BLaER1 (cell line): ENCODE data around the gene SGTB.
"Not testable (repeated sequence)": the region's sequence is repeated elsewhere in the genome, so short reads cannot be mapped to it uniquely, and the experiment has no call there.

ENCODE experiments used
- H3K27ac ChIP-seq: shearing (Covaris generic); formaldehyde crosslinking; 2 replicates; pipeline ENCODE4 v1.8.1; 2022
- H3K27me3 ChIP-seq: shearing (Covaris generic); formaldehyde crosslinking; 2 replicates; pipeline ENCODE4 v1.8.1; 2022
- H3K36me3 ChIP-seq: shearing (Covaris generic); formaldehyde crosslinking; 2 replicates; pipeline ENCODE4 v1.8.1; 2022
- H3K4me1 ChIP-seq: shearing (Covaris generic); formaldehyde crosslinking; 2 replicates; pipeline ENCODE4 v1.8.1; 2022
- H3K4me2 ChIP-seq: shearing (Covaris generic); formaldehyde crosslinking; 2 replicates; pipeline ENCODE4 v1.8.1; 2022
- H3K4me3 ChIP-seq: shearing (Covaris generic); formaldehyde crosslinking; 2 replicates; pipeline ENCODE4 v1.8.1; 2022
- H3K9ac ChIP-seq: shearing (Covaris generic); formaldehyde crosslinking; 2 replicates; pipeline ENCODE4 v1.8.1; 2022
- H3K9me3 ChIP-seq: shearing (Covaris generic); formaldehyde crosslinking; 2 replicates; pipeline ENCODE4 v1.8.1; 2022
- H4K20me1 ChIP-seq: shearing (Covaris generic); formaldehyde crosslinking; 2 replicates; pipeline ENCODE4 v1.8.1; 2022
- Cebpa-rat ChIP-seq: shearing (Covaris generic); IDR thresholded peaks from 2 replicates; pipeline ENCODE4 v1.8.1; 2022

The SGTB gene

DNA sequence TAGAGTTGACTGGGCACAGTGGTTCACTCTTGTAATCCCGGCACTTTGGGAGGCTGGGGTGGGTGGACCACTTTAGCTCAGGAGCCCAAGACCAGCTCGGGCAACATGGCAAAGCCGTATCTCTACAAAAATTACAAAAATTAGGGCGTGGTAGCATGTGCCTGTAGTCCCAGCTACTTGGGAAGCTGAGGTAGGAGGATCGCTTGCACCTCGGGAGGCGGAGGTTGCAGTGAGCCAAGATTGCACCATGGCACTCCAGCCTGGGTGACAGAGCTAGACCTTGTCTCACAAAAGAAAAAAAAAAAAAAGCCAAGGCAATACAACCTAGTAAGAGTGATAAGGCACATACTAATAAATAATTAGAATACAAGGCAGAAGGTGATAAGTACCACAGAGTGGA, 15.9 kb upstream of the SGTB start:
- Histone ChIP-seq H4K20me1 (peaks cover 53% of the 10 kb centered on the region), H3K36me3 (no peaks in the 10 kb centered on the region), H3K4me3 (no peak overlapping the region), H3K9me3 (no peaks in the 10 kb centered on the region), H3K27me3 (no peaks in the 10 kb centered on the region), H3K9ac (no peak overlapping the region), H3K4me2 (no peak overlapping the region), H3K4me1 (0 out of 2 replicates have a peak, but pooled peaks cover 6% of the 10 kb centered on the region), H3K27ac (no peak overlapping the region)
- no peak for TF ChIP-seq Cebpa-rat

DNA sequence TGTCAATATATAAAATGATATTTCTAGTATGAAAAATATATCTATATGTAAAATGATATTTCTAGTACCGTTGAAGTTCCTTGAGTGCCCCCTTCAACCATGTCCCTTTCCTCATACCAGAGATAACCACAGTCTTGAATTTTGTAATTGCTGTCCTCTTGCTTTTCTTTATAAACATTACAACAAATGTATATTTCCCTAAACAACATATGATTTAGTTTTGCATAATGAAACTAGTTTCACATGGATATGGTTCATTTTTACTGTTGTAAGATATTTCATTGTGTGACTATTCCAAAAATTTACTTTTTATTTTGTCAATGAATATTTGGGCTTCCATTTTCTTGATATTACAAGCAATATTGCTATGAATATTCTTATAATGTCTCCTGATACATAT, 14.1 kb upstream of the SGTB start:
- H3K4me2 ChIP-seq = no peak overlapping the region
- no peaks in the 10 kb centered on the region for H3K9me3 ChIP-seq
- H3K36me3 ChIP-seq = 0 out of 2 replicates have a peak, but pooled peaks cover 2% of the 10 kb centered on the region
- H3K9ac ChIP-seq = no peak overlapping the region
- H3K27ac ChIP-seq = no peak overlapping the region
- H3K4me3 ChIP-seq = no peak overlapping the region
- no peak for TF ChIP-seq Cebpa-rat
- peaks cover 55% of the 10 kb centered on the region for H4K20me1 ChIP-seq
- 0 out of 2 replicates have a peak, but pooled peaks cover 6% of the 10 kb centered on the region for H3K4me1 ChIP-seq
- no peaks in the 10 kb centered on the region for H3K27me3 ChIP-seq

GRCh38 chr5:65734921-65735320, 13.0 kb upstream of the SGTB start:
- H3K4me3 ChIP-seq = no peak overlapping the region
- peaks cover 58% of the 10 kb centered on the region; the same call in 1 of the 2 replicates for H4K20me1 ChIP-seq
- H3K36me3 ChIP-seq = 0 out of 2 replicates have a peak, but pooled peaks cover 6% of the 10 kb centered on the region
- 0 out of 2 replicates have a peak, but pooled peaks cover 6% of the 10 kb centered on the region for H3K4me1 ChIP-seq
- H3K27me3 ChIP-seq = no peaks in the 10 kb centered on the region
- H3K9ac ChIP-seq = no peak overlapping the region
- TF ChIP-seq Cebpa-rat = no peak
- no peaks in the 10 kb centered on the region for H3K9me3 ChIP-seq
- H3K27ac ChIP-seq = no peak overlapping the region
- H3K4me2 ChIP-seq = no peak overlapping the region

DNA sequence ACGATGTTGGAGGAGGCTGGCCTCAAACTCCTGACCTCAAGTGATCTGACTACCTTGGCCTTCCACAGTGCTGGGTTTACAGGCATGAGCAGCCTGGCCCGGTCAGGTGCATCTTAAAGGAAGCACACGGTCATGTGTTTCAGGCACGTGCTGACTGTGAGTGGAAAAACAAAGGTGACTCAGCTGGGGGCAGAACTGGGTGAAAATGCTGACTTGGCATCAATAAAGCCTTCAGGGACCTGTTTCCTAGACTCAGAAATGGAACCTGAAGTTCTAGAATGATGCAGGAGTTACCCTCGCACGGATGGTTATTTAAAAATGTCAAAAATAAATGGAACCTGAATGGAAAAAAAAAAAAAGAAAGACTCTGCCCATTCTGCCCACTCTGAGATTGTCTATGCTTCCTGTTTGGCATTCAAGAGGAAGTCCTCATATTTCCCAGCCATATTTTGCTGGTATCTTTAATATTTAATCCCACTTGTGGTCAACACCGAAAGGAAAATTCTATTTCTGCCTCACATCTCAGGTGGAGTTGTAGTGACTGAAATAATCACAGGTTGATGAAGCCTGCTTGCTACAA, 12.4 kb upstream of the SGTB start:
- H3K27me3 ChIP-seq, H3K4me3 ChIP-seq, H3K4me1 ChIP-seq, H3K4me2 ChIP-seq, H3K9ac ChIP-seq, H3K27ac ChIP-seq, H3K36me3 ChIP-seq, H3K9me3 ChIP-seq: not testable (repeated sequence)
- H4K20me1 ChIP-seq = peaks cover 58% of the 10 kb centered on the region; the same call in 1 of the 2 replicates

- H3K9me3 ChIP-seq, H3K4me3 ChIP-seq, H3K27ac ChIP-seq, H3K4me2 ChIP-seq, H3K36me3 ChIP-seq, H3K27me3 ChIP-seq, H3K9ac ChIP-seq: not testable (repeated sequence)
- peaks cover 15% of the 10 kb centered on the region; the same call in 1 of the 2 replicates for H3K4me1 ChIP-seq
- peaks cover 68% of the 10 kb centered on the region for H4K20me1 ChIP-seq
These were observed 10.1 kb upstream of the SGTB start for GRCh38 chr5:65732046-65732445.

GRCh38 chr5:65730910-65731309, 9.0 kb upstream of the SGTB start:
- peaks cover 16% of the 10 kb centered on the region; the same call in 1 of the 2 replicates for H3K4me1 ChIP-seq
- 0 out of 2 replicates have a peak, but pooled peaks cover 6% of the 10 kb centered on the region for H3K36me3 ChIP-seq
- no peak overlapping the region for H3K4me3 ChIP-seq
- TF ChIP-seq Cebpa-rat = no peak
- H3K27me3 ChIP-seq = no peaks in the 10 kb centered on the region
- peaks cover 62% of the 10 kb centered on the region for H4K20me1 ChIP-seq
- no peak overlapping the region for H3K27ac ChIP-seq
- no peak overlapping the region for H3K9ac ChIP-seq
- H3K9me3 ChIP-seq = no peaks in the 10 kb centered on the region
- no peak overlapping the region for H3K4me2 ChIP-seq

DNA sequence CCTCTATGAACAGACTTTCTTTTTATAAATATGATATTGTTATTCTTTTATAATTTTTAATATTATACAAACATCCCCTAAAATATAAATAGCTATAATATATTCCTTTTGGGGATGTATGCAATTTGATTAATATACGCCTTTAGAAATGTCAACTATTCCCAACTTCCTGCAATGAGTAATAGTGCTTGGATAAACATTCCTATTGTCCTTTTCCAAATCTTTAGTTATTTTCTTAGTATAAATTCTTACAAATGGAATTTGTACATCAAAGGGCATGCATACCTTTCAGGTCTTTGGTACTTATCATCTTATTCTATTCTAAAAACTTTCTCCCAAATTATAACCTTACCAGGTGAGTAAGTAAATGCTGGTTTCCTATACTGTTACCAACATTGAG, 6.3 kb upstream of the SGTB start:
- H3K27ac ChIP-seq = no peak overlapping the region
- H3K4me3 ChIP-seq = no peak overlapping the region
- peaks cover 14% of the 10 kb centered on the region; the same call in 1 of the 2 replicates for H3K4me1 ChIP-seq
- no peaks in the 10 kb centered on the region for H3K9me3 ChIP-seq
- H3K9ac ChIP-seq = no peak overlapping the region
- H4K20me1 ChIP-seq = peaks cover 53% of the 10 kb centered on the region
- no peak overlapping the region for H3K4me2 ChIP-seq
- no peaks in the 10 kb centered on the region for H3K27me3 ChIP-seq
- H3K36me3 ChIP-seq = 0 out of 2 replicates have a peak, but pooled peaks cover 6% of the 10 kb centered on the region
- no peak for TF ChIP-seq Cebpa-rat

DNA sequence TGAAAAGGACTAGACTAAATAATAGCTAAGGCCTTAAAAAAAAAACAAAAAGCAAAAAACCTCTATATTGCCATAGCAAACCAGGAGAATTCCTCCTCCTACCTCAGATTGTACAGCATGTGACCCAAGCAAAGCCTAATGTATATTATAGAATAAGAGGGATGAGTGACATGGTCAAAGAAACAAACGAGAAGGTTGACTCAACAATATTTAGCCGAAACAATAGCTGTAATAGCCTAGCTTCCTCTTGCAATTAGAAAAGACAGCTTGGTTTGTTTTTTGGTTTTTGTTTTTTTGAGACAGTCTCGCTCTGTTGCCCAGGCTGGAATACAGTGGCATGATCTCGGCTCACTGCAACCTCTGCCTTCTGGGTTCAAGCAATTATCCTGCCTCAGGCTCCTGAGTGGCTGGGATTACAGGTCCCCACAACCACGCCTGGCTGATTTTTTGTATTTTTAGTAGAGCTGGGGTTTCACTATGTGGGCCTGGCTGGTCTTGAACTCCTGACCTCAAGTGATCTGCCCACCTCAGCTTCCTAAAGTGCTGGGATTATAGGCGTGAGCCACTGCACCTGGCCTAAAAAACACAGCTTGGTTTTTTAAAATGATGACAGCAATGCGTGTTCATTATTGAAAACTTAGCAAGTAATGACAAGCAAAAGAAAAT, 5.7 kb upstream of the SGTB start:
- no peaks in the 10 kb centered on the region for H3K27me3 ChIP-seq
- peaks cover 16% of the 10 kb centered on the region; the same call in 1 of the 2 replicates for H3K4me1 ChIP-seq
- no peak overlapping the region for H3K27ac ChIP-seq
- H3K9ac ChIP-seq = no peak overlapping the region
- 0 out of 2 replicates have a peak, but pooled peaks cover 6% of the 10 kb centered on the region for H3K36me3 ChIP-seq
- H3K4me3 ChIP-seq = no peak overlapping the region
- H3K4me2 ChIP-seq = 0 out of 2 replicates have a peak overlapping the region, but pooled peaks have one; percentile 24
- H4K20me1 ChIP-seq = peaks cover 53% of the 10 kb centered on the region
- TF ChIP-seq Cebpa-rat = no peak
- no peaks in the 10 kb centered on the region for H3K9me3 ChIP-seq

DNA sequence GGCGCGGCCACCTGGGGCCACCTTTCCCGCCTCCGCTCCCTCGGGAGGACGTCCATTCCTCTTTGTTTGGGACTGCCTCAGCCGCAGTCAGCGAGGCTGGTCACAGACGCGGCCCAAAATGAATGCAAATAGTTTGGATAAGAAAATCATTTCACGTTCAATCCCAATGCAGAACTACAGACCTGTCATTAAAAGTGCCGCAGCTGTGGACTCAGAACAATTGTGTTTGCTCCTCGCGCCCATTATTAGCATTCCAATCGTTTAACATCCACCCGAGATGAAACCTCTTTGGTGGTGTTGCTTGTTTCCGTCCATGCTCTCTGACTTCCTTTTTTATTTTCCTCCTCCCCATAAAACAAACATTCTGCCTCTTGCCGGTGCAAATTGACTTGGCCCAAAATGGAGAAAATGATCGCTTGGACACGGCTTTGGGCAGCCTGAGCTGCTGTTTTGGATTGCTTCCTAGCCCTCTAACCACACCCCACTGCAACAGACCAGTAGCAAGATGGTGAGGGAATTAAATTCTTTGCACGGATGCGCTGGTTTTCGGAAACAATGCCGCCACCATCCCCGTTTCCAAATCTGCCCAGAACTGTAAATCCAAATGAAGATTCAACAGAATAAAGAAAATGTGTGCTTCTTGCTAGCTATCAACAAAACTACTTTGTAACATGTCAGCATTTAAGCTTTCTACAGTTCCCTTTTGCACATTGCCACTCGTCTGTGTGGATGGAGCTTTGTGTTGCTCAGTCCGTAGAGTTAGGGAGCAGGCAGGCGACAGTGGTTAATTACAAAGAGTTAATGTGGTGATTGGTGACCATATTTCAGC, 880 bp upstream of the SGTB start:
- Histone ChIP-seq H3K36me3 (peaks cover 7% of the 10 kb centered on the region), H3K4me1 (peaks cover 42% of the 10 kb centered on the region), H3K4me3 (peak overlapping the region; percentile 89), H3K9me3 (no peaks in the 10 kb centered on the region), H3K27me3 (no peaks in the 10 kb centered on the region), H3K9ac (peak overlapping the region; percentile 90), H3K4me2 (peak overlapping the region; percentile 95), H3K27ac (peak overlapping the region; percentile 87), H4K20me1 (peaks cover 11% of the 10 kb centered on the region)
- TF ChIP-seq Cebpa-rat = no peak
